CD4-positive, alpha-beta T cell treated with Interleukin-6 at 100 ng/mL for 8 hours (primary cell): Measurements from ENCODE around the gene GOLGA8A.
"Not testable (repeated sequence)": the region's sequence is repeated elsewhere in the genome, so short reads cannot be mapped to it uniquely, and the experiment has no call there.

Experiments used
- DNase-seq: peaks from one replicate; pipeline ENCODE4 v3.0.0-alpha.2; 2020; ENCODE audit warnings: mixed read lengths, low spot score

Gene GOLGA8A

DNA sequence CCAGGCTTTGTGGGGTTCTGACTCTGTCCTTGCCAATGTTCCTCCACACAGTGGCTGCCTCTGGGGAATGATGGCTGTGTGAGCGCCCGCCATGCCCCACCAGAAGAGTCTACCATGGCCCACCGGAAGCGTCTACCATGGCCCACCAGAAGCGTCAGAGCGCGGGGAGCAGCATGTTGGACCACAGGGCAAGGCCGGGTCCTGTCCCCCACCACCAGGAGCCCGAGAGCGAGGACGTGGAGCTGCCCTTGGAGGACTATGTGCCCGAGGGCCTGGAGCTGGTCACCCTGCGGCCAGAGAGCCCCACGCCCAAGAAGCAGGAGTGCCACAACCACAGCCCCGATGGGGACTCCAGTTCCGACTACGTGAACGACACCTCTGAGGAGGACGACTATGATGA lies 28.1 kb downstream of the GOLGA8A start:
- DNase-seq = not testable (repeated sequence)

DNA sequence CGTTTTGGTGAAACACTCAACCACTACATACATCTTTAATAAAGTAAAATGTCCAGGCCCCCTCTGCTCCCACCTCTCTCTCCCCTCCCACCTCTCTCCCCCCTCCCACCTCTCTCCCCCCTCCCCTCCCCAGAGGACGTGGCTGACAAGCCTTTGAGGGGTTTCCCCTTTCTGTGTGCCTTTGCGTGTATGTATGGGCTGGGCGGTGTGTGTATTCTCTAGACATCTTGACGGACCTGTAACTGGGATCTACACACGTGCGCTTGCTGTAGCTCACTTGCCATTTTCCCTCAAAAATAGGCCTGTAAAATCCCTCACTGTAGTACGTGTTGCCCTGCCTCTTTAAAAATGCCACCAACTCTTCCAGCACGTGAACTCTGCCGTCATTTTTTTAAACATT lies 28.6 kb downstream of the GOLGA8A start:
- DNase-seq = not testable (repeated sequence)

DNA sequence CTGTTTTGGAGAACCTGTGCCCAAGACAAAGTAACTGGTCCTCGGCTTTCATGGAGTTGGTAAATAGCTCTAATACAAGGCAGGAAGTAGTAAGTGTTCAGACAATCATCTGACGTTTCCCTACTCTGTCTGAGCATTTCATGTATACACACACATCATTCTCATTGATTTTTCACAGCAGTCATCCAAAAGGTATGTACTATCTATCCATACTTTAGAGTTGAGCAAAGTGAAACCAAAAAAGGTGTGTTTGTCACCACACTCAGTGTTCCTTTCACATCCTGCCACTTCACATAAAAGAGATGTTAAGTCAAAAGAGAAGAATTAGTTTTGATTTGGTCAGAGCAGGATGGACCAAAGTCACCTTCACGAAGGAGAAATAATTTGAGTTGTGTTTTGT lies 33.7 kb downstream of the GOLGA8A start:
- not testable (repeated sequence) for DNase-seq

DNA sequence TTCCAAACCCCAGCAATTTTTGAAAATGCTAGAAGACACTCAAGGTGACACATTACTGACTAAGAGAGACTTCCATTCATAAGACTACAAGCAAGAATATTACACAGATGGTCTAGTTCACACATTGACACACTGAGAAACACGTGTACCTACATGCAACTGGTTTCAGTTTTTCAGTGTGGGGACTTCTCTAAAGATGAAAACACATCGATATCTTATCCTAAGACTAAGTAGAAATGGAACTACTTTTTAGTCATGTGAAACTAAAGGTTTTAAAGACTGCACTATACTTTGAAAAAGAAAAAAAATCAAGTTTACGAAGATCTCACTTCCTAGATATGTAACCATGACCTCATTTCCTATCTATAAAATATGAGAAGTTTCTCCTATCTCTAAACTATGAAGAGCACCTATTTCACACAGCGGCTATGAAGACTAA lies 34.4 kb downstream of the GOLGA8A start:
- not testable (repeated sequence) for DNase-seq

DNA sequence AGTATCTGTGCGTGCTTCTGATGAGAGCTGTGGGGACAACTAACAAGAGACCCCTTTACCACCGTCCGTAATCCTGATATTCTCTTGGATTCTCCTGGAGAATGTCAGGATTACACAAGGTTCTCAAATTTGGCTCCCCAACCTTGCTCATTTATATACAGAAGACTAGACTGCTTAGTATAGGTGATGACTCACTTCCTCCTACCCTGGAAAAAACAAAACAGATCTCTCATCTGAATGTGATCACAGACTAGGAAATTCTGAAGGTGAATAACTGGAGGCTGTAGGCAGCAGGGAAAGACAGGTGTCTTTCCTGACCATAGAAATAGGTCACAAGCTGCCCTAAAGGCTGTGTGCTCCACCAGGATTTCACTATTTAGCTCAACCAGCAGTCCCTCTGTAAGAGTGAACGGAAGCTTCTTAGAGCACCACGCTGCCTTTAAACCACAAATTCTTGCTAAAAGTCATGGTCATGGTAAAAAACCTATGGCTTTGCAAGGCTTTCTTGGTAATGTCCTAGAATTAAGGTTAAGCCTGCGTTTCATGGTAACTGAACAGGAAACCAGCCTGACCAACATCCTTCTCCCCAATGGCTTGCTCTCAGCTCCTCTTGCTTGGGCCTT lies 39.9 kb downstream of the GOLGA8A start:
- not testable (repeated sequence) for DNase-seq

DNA sequence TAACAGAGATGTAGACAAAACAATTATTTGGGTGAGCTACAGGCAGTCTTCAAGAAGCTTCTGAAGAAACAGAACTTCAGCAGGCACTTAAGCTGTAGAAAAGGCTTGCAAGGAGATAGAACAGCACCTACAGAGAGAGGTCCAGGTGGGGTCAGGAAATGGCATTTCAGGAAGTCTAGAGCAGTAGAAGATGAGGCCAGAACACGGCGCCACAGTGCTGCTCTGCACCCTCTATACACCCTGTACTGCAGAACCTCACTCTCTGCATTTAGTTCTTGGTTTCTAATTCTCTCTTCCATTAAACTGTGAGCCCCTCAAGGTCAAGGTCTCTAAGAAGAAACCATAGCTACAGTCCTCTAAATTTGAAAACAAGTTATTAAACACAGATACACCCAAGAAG lies 44.6 kb downstream of the GOLGA8A start:
- not testable (repeated sequence) for DNase-seq

DNA sequence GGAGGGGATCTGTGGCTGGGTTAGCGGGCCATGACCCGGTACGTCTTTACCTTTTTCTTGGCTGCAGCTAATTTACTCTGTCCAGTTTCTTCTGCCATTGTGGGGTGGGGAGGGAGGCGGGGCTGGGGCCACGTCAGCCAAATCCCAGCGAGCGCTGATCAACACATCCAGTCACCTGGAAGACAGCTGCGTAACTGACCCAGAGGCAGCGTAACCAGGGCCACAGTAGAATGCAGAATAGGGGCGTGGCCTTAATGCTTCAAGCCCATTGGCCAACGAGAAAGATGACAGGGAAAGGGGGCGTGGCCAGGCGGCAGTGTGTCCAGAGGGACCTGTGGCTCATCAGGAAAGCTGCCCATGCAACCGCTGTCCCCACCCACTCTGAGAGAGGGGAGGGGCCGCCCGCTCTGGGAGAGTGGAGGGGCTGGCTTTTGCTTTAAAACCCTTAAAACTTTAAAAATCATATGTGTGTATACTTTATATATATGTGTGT lies 48.0 kb downstream of the GOLGA8A start:
- DNase-seq = not testable (repeated sequence)
